ENCODE measurements around the gene PRDX2.

The PRDX2 gene

DNA sequence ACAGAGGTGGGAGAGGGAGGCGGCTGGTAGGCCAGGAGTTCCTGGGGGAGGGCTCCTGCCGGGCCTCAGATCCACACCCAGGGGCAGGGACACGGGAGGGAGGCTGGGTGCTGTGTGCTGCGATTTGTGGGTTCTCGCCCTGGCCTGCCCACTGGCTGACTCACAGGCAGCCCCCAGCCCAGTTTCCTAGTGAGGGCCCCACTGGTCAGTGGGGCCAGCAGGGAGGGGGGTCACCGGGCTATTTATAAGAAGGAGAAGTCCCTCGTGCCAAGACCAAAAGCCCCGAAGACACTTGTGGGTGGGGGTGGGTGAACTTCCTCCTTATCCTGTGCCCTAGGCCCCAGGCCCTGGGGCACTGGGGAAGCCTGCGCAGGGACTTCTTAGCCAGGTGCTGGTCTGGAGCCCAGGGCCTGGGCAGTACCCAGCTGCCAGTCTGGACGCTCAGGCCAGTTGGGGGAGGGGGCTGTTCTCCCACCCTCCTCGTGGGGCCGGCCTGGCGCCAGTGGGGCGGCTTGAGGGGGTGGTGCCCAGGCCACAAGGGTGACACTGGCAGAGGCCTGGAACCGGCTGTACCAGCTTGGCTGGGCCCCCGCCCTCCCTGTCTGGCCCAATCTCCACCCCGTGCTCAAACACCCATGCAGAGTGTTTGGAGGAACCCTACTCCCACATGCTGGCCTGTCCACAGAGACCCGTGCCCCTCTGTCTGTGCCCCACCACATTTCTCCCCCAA lies 15.3 kb downstream of the PRDX2 start:
- peak; percentile 89 for DNase-seq (ENCODE audit: low spot score)
- peak overlapping the region; percentile 28 for H3K4me3 ChIP-seq
- TF ChIP-seq, protein P1, sequence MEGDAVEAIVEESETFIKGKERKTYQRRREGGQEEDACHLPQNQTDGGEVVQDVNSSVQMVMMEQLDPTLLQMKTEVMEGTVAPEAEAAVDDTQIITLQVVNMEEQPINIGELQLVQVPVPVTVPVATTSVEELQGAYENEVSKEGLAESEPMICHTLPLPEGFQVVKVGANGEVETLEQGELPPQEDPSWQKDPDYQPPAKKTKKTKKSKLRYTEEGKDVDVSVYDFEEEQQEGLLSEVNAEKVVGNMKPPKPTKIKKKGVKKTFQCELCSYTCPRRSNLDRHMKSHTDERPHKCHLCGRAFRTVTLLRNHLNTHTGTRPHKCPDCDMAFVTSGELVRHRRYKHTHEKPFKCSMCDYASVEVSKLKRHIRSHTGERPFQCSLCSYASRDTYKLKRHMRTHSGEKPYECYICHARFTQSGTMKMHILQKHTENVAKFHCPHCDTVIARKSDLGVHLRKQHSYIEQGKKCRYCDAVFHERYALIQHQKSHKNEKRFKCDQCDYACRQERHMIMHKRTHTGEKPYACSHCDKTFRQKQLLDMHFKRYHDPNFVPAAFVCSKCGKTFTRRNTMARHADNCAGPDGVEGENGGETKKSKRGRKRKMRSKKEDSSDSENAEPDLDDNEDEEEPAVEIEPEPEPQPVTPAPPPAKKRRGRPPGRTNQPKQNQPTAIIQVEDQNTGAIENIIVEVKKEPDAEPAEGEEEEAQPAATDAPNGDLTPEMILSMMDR (IDR thresholded peaks at IDR 0.05): no peak
- H3K27ac ChIP-seq: peak overlapping the region; percentile 97 to 99

DNA sequence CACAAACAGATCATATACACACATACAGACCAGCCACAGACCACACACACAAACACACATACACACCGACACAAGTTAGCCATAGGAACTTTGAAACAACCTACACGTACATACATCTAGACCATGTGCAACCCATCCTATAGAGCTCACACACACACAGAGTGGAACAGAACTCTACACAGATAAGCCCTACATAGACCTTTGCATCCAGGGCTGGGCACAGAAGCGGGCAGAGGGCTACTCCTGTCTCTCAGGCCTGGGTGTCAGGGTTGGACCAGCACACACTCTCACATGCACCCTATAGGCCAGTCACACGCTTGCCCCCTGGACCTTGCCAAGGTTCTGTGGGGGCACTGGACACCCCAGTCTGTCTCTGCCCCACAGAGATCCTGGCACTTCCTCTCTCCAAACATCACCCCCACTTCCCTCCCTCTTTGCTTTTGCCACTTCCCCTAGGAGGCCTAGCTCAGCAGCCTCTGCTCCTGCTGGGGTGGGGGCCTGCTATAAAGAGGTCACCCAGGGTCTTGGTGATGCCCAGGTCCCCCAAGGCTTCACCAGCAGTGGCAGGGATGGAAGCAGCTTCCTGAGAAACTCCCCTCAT lies 16.1 kb downstream of the PRDX2 start:
- peak overlapping the region; percentile 23 for H3K4me3 ChIP-seq
- DNase-seq (ENCODE audit: low spot score): no peak

DNA sequence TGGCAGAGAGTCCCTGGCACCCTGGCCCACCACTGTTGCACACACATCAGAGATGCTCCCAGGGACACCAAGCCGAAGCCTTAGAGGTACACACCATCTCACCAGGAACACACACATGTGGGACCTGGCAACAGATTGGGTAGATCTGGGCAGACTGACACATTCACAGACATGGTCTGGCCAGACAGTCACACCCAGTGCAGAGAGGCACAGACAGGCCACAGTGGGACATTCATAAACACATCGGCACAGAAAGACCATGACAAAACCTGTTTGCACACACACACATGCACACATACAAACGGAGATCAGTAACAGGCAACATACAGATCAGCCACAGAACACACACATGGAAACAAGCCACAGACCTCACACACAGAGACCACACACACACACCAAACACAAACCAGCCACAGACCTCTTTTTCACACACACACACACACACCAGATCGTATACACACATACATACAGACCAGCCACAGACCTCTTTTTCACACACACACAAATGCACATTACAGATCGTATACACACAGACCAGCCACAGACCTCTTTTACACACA lies 16.6 kb downstream of the PRDX2 start:
- peak overlapping the region; percentile 23 for H3K4me3 ChIP-seq
- H3K27ac ChIP-seq: peak overlapping the region; percentile 97 to 99
- no peak for DNase-seq (ENCODE audit: low spot score)
- TF ChIP-seq, protein P1 (IDR thresholded peaks at IDR 0.05): no peak

More for the DNA sequence above, 16.1 kb downstream of the PRDX2 start:
- peak overlapping the region; percentile 97 to 99 for H3K27ac ChIP-seq
- TF ChIP-seq, protein P1 (IDR thresholded peaks at IDR 0.05): no peak

DNA sequence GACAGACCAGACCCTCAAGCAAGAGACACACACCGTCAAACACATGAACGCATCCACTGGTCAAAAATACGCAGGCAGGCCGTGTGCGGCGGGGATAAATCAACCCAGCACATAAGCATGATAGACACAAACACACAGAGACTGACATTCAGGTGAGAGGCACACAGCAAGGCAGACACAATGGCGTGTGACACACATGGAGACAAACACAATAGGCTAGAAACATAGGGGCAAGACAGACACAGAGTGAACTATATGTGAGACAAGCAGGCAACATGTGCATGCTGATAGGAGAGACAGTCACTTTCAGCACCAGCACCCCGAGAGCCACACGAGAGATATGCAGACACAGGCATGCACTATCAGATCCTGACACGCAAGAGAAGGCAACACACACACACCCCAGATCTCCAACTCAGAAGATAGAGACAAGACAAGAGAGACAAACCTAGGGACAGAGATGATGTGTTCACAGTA lies 17.2 kb downstream of the PRDX2 start:
- Histone ChIP-seq H3K27ac (peak overlapping the region; percentile 97 to 99), H3K4me3 (peak overlapping the region; percentile 3)
- TF ChIP-seq, protein P1 (IDR thresholded peaks at IDR 0.05): no peak
- no peak for DNase-seq (ENCODE audit: low spot score)

DNA sequence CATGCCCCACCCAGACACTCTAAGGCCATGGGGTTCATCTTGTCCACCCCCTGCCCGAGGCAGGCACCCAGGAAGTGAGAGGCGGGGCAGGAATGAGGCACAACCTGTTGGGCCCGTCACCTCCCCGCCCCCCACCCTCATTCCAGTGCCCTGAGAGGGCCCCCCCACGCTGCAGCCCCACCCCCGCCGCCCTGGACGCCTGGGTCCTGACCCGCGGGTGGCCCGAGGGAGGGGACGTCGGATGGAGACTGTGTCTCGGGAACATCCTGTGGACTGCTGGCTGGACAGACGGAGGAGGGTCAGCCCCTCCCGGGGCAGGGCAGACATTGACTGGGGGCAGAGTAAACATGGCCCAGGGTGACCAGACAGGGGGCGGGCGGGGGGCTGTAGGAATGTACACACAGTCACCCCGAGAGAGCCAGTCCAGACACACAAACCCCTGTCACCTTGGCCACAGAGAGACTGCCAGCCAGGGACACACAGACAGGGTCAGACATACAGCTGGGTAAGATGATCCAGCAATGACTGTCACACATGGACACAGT lies 17.7 kb downstream of the PRDX2 start:
- H3K4me3 ChIP-seq: peak overlapping the region; percentile 75
- H3K27ac ChIP-seq: peak overlapping the region; percentile 97 to 99
- TF ChIP-seq, protein P1 (IDR thresholded peaks at IDR 0.05): no peak
- DNase-seq (ENCODE audit: low spot score): peak; percentile 88

DNA sequence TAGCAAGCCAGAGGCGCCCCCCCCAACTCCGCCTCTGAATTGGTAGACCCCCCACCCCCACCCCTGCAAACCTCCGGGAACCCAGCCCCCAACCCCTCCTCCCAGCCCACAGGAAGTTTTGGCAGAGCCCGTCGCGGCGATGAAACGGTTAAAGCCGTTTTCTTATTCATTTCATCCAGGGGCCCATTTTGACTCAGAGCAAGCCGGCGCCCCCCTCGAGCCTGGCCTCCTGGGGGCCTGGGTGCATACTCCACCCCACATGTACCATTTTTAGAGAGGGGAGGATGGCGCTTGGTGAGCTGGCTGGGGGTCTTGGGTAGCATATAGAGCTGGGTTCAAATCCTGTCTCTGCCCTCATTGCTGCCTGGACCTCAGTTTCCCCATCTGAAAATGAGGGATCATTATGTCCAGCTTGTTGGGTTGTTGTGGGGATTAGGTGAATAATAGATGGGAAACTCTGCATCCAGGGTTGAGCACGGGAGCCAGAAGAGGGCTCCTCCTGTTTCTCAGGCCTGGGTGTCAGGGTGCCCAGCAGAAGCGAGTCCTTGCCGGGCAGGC lies 18.2 kb downstream of the PRDX2 start:
- Histone ChIP-seq H3K4me3 (peak overlapping the region; percentile 75), H3K27ac (peak overlapping the region; percentile 97 to 99)
- no peak for DNase-seq (ENCODE audit: low spot score)
- TF ChIP-seq, protein P1 (IDR thresholded peaks at IDR 0.05): no peak
